ENCODE data around the gene ULK4. TPM values are rescaled to one million over a fixed set of nuclear protein-coding genes. Genes with fewer than 3 reads are reported as not detected.

ULK4 gene
- polyA plus RNA-seq, 1 donor from 2014 or later, result 7.2 TPM

- TF ChIP-seq POLR2AphosphoS5 (IDR thresholded peaks at IDR 0.05), result no peak
- no peak for TF ChIP-seq EZH2 (IDR thresholded peaks at IDR 0.05; ENCODE audit: borderline replicate concordance, insufficient read depth, low read length, poor library complexity, severe bottlenecking)
- no peaks in the 10 kb centered on the region for H3K36me3 ChIP-seq (ENCODE audit: insufficient read depth, low read length)
- no peaks in the 10 kb centered on the region for H3K79me2 ChIP-seq (replicated peaks; ENCODE audit: insufficient read depth, low read length)
- no peak overlapping the region for H2AFZ ChIP-seq (ENCODE audit: low read depth, low read length)
- no peaks in the 10 kb centered on the region for H3K27me3 ChIP-seq (ENCODE audit: insufficient read depth, low read depth, low read length)
- H3K27ac ChIP-seq (ENCODE audit: low read length), result no peak overlapping the region
- no peak overlapping the region for H3K4me3 ChIP-seq (ENCODE audit: low read length)
- no peaks in the 10 kb centered on the region for H3F3A ChIP-seq (ENCODE audit: insufficient read depth, low read length, poor library complexity, severe bottlenecking)
- H3K4me2 ChIP-seq (ENCODE audit: low read length), result no peak overlapping the region
- H3K9ac ChIP-seq (ENCODE audit: low read length), result no peak overlapping the region
- no peaks in the 10 kb centered on the region for H3K9me3 ChIP-seq (ENCODE audit: low read length)
- no peaks in the 10 kb centered on the region for H3K9me2 ChIP-seq (ENCODE audit: insufficient read depth, low read length)
- no peaks in the 10 kb centered on the region for H4K20me1 ChIP-seq (ENCODE audit: insufficient read depth)
These were observed 287.5 kb downstream of the ULK4 start for GRCh38 chr3:41674449-41674848.

GRCh38 chr3:41673650-41674049 is 288.3 kb downstream of the ULK4 start:
- H3K9me3 ChIP-seq (ENCODE audit: low read length), result no peaks in the 10 kb centered on the region

GRCh38 chr3:41668379-41668778 is 293.5 kb downstream of the ULK4 start:
- Histone ChIP-seq H3K4me2 (ENCODE audit: low read length) (no peak overlapping the region), H3K27me3 (ENCODE audit: insufficient read depth, low read depth, low read length) (no peaks in the 10 kb centered on the region), H3K9ac (ENCODE audit: low read length) (no peak overlapping the region), H3F3A (ENCODE audit: insufficient read depth, low read length, poor library complexity, severe bottlenecking) (no peaks in the 10 kb centered on the region), H3K27ac (ENCODE audit: low read length) (no peak overlapping the region), H3K4me3 (ENCODE audit: low read length) (no peak overlapping the region), H3K9me2 (ENCODE audit: insufficient read depth, low read length) (no peaks in the 10 kb centered on the region), H3K9me3 (ENCODE audit: low read length) (no peaks in the 10 kb centered on the region), H2AFZ (ENCODE audit: low read depth, low read length) (no peak overlapping the region), H4K20me1 (ENCODE audit: insufficient read depth) (no peaks in the 10 kb centered on the region), H3K36me3 (ENCODE audit: insufficient read depth, low read length) (no peaks in the 10 kb centered on the region), H3K79me2 (replicated peaks; ENCODE audit: insufficient read depth, low read length) (no peaks in the 10 kb centered on the region)
- no peak for TF ChIP-seq REST (IDR thresholded peaks at IDR 0.05; ENCODE audit: borderline replicate concordance)
- TF ChIP-seq MXI1 (conservative IDR thresholded peaks at IDR 0.05; ENCODE audit: poor library complexity, severe bottlenecking), result no peak
- TF ChIP-seq POLR2AphosphoS5 (IDR thresholded peaks at IDR 0.05), result no peak
- no peak for TF ChIP-seq TAF1 (IDR thresholded peaks at IDR 0.05; ENCODE audit: low read depth)
- TF ChIP-seq SMC3 (conservative IDR thresholded peaks at IDR 0.05; ENCODE audit: poor library complexity), result no peak
- no peak for TF ChIP-seq RAD21 (conservative IDR thresholded peaks at IDR 0.05)
- no peak for TF ChIP-seq CTCF (IDR thresholded peaks at IDR 0.05; ENCODE audit: poor library complexity, severe bottlenecking)

More at GRCh38 chr3:41673650-41674049, 288.3 kb downstream of the ULK4 start:
- H3K4me3 ChIP-seq (ENCODE audit: low read length), result no peak overlapping the region
- no peaks in the 10 kb centered on the region for H3K27me3 ChIP-seq (ENCODE audit: insufficient read depth, low read depth, low read length)
- no peaks in the 10 kb centered on the region for H3K79me2 ChIP-seq (replicated peaks; ENCODE audit: insufficient read depth, low read length)
- no peaks in the 10 kb centered on the region for H3K36me3 ChIP-seq (ENCODE audit: insufficient read depth, low read length)
- TF ChIP-seq SMC3 (conservative IDR thresholded peaks at IDR 0.05; ENCODE audit: poor library complexity) (no peak), TAF1 (IDR thresholded peaks at IDR 0.05; ENCODE audit: low read depth) (no peak), EZH2 (IDR thresholded peaks at IDR 0.05; ENCODE audit: borderline replicate concordance, insufficient read depth, low read length, poor library complexity, severe bottlenecking) (no peak)
- no peak overlapping the region for H2AFZ ChIP-seq (ENCODE audit: low read depth, low read length)
- H4K20me1 ChIP-seq (ENCODE audit: insufficient read depth), result no peaks in the 10 kb centered on the region
- no peaks in the 10 kb centered on the region for H3K9me2 ChIP-seq (ENCODE audit: insufficient read depth, low read length)
- no peaks in the 10 kb centered on the region for H3F3A ChIP-seq (ENCODE audit: insufficient read depth, low read length, poor library complexity, severe bottlenecking)
- no peak overlapping the region for H3K27ac ChIP-seq (ENCODE audit: low read length)
- H3K9ac ChIP-seq (ENCODE audit: low read length), result no peak overlapping the region
- no peak overlapping the region for H3K4me2 ChIP-seq (ENCODE audit: low read length)

Measured in neural cell (in vitro differentiated cells).